Stimulated activated CD4-positive, alpha-beta T cell treated with anti-CD3 and anti-CD28 coated beads, Interleukin-4, amount 100 ng/mL, for 1 hour (primary cell): ENCODE measurements around the gene BATF.
"Not testable (repeated sequence)": the region's sequence is repeated elsewhere in the genome, so short reads cannot be mapped to it uniquely, and the experiment has no call there.

Experiments used
- DNase-seq: peaks from one replicate; pipeline ENCODE4 v3.0.0-alpha.2; 2020

BATF gene

DNA sequence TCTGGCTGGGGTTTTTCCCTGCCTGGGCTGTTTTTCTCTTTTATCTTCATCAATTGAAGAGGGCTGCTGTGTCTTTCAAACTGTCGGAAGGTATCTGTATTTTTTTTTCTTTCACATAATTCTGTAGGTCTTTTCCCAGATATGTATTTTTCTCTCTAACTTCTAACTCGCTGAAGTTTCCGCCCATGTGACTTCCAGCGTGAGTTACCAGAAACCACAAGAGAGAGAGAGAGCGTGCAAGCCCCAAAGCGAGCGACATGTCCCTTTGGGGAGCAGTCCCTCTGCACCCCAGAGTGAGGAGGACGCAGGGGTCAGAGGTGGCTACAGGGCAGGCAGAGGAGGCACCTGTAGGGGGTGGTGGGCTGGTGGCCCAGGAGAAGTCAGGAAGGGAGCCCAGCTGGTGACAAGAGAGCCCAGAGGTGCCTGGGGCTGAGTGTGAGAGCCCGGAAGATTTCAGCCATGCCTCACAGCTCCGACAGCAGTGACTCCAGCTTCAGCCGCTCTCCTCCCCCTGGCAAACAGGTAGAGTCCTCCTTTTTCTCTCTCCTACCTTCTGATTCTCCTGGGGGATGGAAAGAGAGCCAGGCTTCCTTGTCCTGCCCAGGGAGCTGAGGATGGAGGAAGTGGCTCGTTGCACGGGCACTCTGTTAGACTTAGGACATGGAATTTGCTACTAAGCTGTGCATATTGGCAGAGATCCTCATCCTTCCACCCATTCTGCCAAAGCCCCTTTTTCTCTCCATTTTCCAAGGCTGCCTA lies at the start of gene BATF:
Gene BATF (plus strand): TSS at position 246 of the 759 bp plus-strand sequence. CDS start 214 bp downstream, at position 460.
- peak; percentile 71 for DNase-seq

GRCh38 chr14:75474127-75474526 lies 48.1 kb upstream of the BATF start:
- DNase-seq = not testable (repeated sequence)

GRCh38 chr14:75476274-75476995 lies 45.8 kb upstream of the BATF start:
- no peak for DNase-seq

DNA sequence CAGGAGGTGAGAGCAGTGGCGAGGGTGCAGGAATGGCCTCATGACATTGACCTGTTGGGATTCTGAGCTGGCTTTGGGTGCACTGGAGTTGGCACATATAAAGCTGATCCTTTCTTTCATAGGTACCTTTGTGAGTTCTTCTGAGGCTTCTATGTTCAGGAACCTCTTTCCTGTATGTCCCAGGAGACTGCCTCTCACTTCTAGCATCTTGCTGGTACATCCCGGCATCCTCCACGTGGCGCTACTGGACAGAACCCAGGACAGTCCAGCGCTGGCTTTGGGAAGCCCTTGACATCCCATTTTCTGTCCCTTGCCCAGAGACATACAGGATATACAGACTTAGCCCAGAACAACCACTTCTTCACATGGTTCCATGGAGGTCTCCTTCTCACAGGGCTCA lies 44.4 kb upstream of the BATF start:
- no peak for DNase-seq

GRCh38 chr14:75479770-75480600 lies 42.3 kb upstream of the BATF start:
- DNase-seq = no peak

DNA sequence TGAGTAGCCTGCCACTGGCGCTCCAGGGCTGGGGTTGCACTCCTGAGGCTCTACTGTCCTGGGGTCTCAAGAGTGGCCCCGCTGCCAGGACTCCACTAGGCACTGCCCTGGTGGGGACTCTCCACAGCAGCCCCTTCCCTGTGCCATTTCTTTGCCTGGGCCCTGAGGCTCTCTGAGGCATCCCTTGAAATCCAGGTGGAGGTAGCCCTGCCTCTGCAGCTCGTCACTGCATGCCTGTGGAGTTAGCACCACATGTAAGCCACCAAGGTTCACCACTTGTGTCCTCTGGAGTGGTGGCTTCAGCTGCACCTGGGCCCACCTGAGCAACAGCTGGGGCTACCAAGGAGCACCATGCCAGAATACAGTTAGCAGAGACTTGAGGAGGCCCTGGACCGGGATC lies 39.9 kb upstream of the BATF start:
- no peak for DNase-seq

DNA sequence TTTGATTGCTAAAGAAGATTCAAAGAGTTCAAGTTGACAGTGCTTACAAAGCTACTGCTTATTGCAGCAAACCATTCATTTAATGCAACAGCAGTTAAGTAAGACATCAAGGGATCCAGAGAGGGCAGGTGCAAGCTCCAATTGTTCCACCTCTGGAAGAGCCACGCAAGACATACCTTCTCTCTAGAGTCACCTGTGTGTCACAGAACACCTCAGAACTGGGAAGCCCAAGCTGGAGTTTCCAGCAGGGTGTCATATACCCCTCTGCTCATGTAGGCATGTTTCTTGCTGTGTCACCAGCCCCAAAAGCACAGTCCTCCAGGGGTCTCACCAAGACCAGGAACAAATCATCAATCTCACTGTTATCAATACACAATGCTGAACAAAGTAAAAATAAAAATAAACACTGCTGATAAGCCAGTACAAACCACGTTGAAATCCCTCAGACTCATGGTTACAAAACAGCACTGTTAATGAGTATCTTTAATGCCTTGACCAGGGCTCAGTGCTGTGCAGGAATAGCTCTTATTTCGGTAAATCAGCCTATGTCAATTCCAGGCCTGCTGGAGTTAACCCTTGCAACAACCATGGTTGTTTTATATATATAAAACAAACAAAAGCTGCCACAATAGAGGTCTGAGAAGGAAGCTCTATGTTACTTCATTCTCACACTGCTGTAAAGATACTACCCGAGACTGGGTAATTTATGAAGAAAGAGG lies 37.4 kb upstream of the BATF start:
- no peak for DNase-seq

GRCh38 chr14:75486318-75486717 lies 36.0 kb upstream of the BATF start:
- no peak for DNase-seq

DNA sequence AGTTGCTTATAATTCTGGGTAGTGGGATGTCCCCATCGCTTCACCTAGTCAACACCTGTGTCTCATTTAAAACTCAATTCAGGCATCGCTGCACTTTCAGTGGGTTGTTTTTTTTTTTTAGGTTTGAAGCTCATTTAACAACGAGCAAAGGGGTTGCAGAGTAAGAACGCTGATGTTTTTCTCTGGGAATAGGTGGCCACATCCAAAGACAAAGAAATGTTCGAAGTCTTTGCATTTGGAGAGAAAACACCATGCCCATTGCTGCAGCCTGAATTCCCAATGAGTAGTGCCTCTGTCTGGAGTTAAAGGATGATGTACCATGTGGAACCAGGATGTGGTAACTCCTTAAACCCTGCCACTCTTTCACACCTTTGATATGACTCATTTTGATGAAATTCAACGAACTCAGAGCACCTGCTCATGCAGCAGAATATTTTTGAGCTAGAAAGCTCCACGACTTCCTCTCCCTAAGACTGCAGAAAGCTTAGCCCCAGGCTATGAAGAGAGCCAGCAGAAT lies 35.1 kb upstream of the BATF start:
- DNase-seq = no peak

GRCh38 chr14:75489480-75489837 lies 32.8 kb upstream of the BATF start:
- DNase-seq = no peak

GRCh38 chr14:75491376-75491978 lies 30.8 kb upstream of the BATF start:
- no peak for DNase-seq

DNA sequence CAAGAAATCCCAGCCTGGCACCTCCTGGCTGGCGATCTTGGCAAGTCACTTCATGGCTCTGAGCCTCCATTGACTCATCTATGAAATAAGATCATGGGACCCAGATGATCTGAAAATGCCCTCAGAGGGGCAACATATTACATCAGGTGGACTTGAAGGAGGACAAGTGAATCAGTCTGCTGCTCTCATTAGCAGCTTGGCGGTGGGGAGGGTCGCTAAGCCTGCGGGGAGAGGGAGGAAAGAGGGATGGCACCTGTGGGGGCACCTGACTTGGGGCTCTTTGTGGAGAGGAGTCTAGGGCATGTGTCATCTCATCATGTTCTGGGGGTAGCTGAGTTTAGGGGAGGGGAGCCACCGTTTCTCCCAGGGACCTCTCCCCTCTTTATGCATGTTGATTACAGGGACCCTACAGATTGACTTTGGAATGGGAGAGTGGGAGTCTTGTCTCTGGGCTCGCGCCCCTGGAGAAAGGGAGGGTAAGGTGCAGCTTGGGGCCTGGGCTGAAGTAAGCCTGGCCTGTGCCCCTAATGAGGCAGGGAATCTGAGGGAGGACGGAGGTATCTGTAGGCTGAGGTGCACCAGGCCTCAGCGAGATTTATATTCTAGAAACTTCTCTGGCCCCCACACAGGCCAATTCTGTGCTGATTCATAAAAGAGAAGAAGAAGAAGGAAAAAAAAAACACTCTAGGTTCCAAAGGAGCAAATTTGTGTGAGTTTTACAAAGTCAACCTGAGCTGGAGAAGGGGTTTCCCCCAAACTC lies 29.3 kb upstream of the BATF start:
- no peak for DNase-seq

- DNase-seq = no peak
Observed at GRCh38 chr14:75493592-75494087, 28.6 kb upstream of the BATF start.

DNA sequence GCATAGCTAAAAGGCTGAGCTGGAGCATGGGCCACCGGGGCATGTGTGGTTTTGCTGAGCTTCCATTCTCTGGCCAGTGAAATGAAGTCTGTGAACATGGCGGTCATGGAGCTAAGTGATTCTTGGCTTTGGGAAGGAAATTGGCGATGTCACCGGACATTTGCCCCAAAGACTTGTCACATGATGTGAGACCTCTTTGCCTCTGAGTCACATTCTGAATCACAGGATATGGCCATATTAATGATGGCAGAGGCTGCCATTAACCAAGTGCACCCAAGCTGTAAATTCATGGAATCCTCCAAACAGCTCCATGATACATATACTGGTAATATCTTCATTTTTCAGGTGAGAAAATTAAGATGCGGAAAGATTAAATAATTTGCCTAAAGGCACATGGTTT lies 27.4 kb upstream of the BATF start:
- no peak for DNase-seq

- DNase-seq = no peak
Observed at GRCh38 chr14:75495399-75495798, 26.9 kb upstream of the BATF start.

GRCh38 chr14:75495882-75496281 lies 26.4 kb upstream of the BATF start:
- DNase-seq = no peak

DNA sequence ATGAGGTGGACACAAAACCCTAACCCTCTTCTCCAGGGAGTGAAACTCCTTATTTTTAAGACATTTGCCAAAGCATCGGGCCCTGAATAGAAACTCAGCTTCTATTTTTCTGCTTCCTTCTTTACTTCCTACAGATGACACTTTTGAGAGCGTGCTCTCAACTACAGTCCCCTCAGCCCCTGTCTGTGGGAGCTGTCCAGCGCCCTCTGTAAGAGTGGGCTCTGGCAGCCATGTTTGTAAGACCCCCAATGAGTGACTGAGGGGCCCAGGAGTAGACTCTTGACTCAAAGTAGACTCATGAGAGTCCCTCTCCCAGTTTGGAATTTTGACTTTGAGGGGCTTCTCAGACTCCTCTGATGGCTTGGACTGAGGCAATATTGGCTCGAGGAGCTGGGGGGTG lies 25.5 kb upstream of the BATF start:
- no peak for DNase-seq

GRCh38 chr14:75497191-75497590 lies 25.1 kb upstream of the BATF start:
- peak; percentile 13 for DNase-seq

- no peak for DNase-seq
Observed at GRCh38 chr14:75497701-75498100, 24.6 kb upstream of the BATF start.

DNA sequence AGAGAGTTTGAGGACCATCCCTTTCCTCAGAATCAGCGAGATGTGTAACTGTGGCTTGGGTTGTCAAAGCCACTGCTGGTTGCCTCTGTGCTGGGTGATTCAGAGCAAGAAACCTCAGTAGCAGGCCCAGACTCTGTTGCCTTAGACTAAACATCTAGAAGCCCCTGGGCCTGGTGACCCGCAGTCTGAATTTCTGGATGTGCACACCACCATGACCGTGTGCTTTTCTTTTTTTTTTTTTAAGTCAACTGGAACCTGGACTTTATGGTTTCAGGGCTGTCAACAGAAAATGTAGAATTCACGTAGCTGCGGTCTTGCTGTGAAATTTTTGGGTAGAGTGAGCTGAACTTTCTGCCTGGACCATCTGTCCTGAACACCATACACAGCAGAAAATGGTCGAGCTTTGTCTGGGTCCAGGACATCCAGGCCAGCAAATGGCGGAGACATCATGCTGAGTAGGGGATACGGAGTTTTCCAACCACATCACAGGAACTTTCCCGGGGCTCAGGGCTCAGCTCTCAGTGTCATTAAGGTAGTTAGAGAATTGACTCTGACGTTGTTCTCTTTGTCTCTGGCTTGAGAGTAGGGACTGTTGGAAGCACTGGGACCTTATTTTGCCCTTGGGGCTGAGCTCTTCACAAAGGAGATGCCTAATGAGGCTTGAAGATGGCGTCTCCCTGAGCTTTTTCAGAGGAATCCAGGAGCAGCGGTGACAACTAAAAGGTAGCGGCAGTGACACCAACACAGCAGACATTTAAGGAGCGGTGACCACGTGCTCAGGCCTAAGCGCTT lies 23.0 kb upstream of the BATF start:
- no peak for DNase-seq
